Measurements from ENCODE around the gene AK1.

GRCh38 chr9:127818574-127818973, 58.9 kb downstream of the AK1 start:
- TF ChIP-seq POLR2AphosphoS5 (IDR thresholded peaks at IDR 0.05; ENCODE audit: low read depth, low read length) (no peak), REST (IDR thresholded peaks at IDR 0.05; ENCODE audit: insufficient read depth in 1 of 2, low read depth in 2 of 2, low read length in 2 of 2) (no peak), TAF1 (IDR thresholded peaks at IDR 0.05; ENCODE audit: borderline replicate concordance, insufficient read depth, low read length) (no peak), SIN3A (IDR thresholded peaks at IDR 0.05; ENCODE audit: borderline replicate concordance, insufficient read depth, low read length) (no peak), FOXP2 (optimal IDR thresholded peaks at IDR 0.05; ENCODE audit: borderline replicate concordance, extremely low read depth, extremely low read length, insufficient read depth) (no peak)
